ENCODE measurements around the gene SOX1.

Gene SOX1

GRCh38 chr13:112067116-112067741, at the start of gene SOX1:
TSS of gene SOX1 (plus strand) at chr13:112067149. CDS start at chr13:112067659, 510 bp downstream.
- DNase-seq (ENCODE audit: low read depth in 2 of 2), result no peak

GRCh38 chr13:112024577-112024976, 42.4 kb upstream of the SOX1 start:
- DNase-seq (ENCODE audit: low read depth in 2 of 2), result no peak

- no peak for DNase-seq (ENCODE audit: low read depth in 2 of 2)
These were observed 39.7 kb upstream of the SOX1 start for GRCh38 chr13:112027250-112027649.

GRCh38 chr13:112028481-112028880, 38.5 kb upstream of the SOX1 start:
- no peak for DNase-seq (ENCODE audit: low read depth in 2 of 2)

- DNase-seq (ENCODE audit: low read depth in 2 of 2), result no peak
These were observed 37.8 kb upstream of the SOX1 start for GRCh38 chr13:112029143-112029542.

- DNase-seq (ENCODE audit: low read depth in 2 of 2), result no peak
These were observed 34.6 kb upstream of the SOX1 start for GRCh38 chr13:112032186-112032993.

GRCh38 chr13:112034231-112034630, 32.7 kb upstream of the SOX1 start:
- no peak for DNase-seq (ENCODE audit: low read depth in 2 of 2)

GRCh38 chr13:112034846-112035245, 32.1 kb upstream of the SOX1 start:
- no peak for DNase-seq (ENCODE audit: low read depth in 2 of 2)

GRCh38 chr13:112042496-112042895, 24.5 kb upstream of the SOX1 start:
- DNase-seq (ENCODE audit: low read depth in 2 of 2), result no peak

GRCh38 chr13:112052213-112052612, 14.7 kb upstream of the SOX1 start:
- DNase-seq (ENCODE audit: low read depth in 2 of 2), result no peak

- DNase-seq (ENCODE audit: low read depth in 2 of 2), result no peak
These were observed 13.7 kb upstream of the SOX1 start for GRCh38 chr13:112053167-112053743.

- DNase-seq (ENCODE audit: low read depth in 2 of 2), result no peak
These were observed 13.0 kb upstream of the SOX1 start for GRCh38 chr13:112053744-112054615.

GRCh38 chr13:112054616-112055015, 12.3 kb upstream of the SOX1 start:
- no peak for DNase-seq (ENCODE audit: low read depth in 2 of 2)

- no peak for DNase-seq (ENCODE audit: low read depth in 2 of 2)
These were observed 11.7 kb upstream of the SOX1 start for GRCh38 chr13:112055036-112055914.

- no peak for DNase-seq (ENCODE audit: low read depth in 2 of 2)
These were observed 11.1 kb upstream of the SOX1 start for GRCh38 chr13:112055915-112056269.

GRCh38 chr13:112056284-112056727, 10.6 kb upstream of the SOX1 start:
- no peak for DNase-seq (ENCODE audit: low read depth in 2 of 2)

- DNase-seq (ENCODE audit: low read depth in 2 of 2), result no peak
These were observed 10.1 kb upstream of the SOX1 start for GRCh38 chr13:112056739-112057438.

GRCh38 chr13:112057439-112057735, 9.6 kb upstream of the SOX1 start:
- no peak for DNase-seq (ENCODE audit: low read depth in 2 of 2)

- no peak for DNase-seq (ENCODE audit: low read depth in 2 of 2)
These were observed 9.0 kb upstream of the SOX1 start for GRCh38 chr13:112057736-112058518.

GRCh38 chr13:112058519-112058873, 8.5 kb upstream of the SOX1 start:
- no peak for DNase-seq (ENCODE audit: low read depth in 2 of 2)

Measured in activated CD8-positive, alpha-beta memory T cell treated with anti-CD3 and anti-CD28 coated beads for 4 hours (primary cell).